HG03378 (cell line): ENCODE results near the gene HDGFL2.
A peak's percentile ranks its signal among the peaks of the same experiment; 100 is the strongest.

Source experiments
- ATAC-seq: cut with Tn5 transposase; IDR thresholded peaks from one replicate; pipeline ENCODE4 v1.9.1; 2021; ENCODE audit warnings: mild to moderate bottlenecking, moderate library complexity; ENCODE audit not compliant: unreplicated experiment

The HDGFL2 gene

DNA sequence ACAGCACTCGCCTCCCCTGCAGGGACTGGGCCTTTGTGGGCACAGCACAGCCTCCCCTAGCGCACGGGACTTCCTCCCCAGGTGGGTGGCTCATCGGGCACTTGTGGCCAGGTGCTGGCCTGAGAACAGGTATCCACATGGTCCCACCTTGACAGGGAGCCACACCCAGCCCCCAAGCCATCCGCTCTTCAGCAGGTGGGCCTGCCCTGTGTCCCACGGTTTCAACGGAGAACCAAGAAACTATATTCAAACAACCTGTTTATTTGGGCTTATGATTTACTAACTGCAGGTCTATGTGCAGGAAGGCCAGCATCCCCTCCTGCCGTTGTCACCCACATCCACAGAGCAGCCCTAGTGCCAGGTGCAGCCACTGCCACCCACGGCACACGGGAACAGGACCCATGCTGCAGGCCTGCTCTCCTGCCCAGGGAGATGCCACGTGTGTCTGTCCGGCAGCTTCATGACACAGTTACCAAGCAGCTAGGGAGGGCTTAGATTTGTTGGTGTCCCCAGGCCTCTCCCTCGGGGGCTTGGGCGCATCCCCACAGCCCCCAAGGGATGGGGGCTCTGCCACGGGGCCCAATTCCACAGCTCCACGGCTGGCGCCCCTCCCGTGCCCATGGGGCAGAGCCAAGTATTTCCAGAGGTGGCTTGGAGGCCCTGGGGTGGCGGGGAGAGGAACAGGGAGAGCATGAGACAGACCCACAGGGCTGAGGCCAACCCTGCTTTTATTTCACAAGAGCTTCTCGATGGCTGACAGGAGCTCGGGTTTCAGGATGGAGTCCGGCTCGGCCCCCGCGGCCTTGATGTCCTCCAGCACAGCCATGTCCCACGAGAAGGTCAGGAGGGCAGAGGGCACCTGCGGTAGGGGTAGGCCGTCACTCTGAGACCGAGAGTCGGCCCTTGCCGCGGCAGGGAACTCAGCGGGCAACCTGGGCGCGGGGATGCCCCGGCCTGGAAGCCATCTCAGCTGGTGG, 27.0 kb upstream of the HDGFL2 start:
- no peak for ATAC-seq

DNA sequence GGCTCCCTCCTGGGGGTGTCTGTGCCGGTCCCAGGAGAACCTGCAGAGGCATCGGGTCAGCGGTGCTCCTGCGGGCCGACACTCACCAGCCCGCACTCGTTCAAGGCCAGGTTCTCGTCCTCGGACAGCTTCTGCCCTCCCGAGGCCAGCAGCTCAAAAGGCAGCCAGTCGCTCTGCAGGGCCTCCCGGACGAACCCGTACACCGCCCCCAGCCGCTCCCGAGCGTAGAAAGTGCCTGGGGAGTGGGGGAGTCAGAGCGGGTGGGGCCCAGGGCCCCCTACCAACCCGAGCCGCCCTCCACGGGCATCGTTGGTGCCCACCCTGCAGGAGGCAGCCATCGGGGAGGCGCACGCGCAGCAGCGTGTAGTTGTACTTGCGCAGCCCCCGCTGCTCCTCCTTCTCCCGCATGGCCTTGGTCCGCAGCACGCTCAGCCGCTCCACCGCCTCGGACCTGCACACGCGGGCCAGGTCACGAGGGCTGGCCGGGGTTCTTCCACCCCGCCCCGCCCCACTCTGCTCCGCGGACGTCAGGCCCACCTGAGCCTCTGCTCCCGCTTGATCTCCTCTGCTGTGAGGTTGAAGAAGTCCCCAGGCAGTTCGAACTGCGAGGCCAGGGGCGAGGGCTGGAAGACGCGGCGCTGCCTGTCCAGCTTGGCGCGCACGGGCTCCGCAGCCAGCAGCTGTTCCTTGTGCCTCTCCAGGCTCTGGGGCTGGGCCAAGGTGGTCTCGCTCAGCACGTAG, 26.0 kb upstream of the HDGFL2 start:
- no peak for ATAC-seq

DNA sequence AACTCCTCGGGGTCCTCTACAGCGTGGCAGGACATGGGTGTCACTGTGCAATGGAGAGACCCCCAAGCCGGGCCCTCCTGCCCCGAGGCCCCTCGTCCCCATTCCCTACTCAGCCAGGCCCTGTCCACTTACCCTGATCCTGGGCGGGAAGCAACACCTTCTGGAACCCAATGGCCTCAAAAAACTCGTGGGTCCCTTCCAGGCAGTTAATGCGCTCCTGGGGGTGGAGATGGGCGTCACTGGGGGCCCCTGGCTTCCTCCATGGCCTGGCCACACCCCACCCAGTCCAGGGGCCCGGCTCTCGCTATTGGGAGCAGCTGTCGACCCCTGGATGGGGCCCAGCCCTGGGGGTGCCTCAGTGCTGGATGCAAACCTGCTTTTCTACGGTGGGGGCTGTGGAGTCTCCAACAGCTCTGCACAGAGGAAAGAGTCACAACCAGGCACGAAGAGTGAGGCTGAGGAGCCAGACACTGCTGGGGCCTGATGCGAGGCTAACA, 25.3 kb upstream of the HDGFL2 start:
- no peak for ATAC-seq

- no peak for ATAC-seq
Observed at GRCh38 chr19:4447327-4448146, 24.6 kb upstream of the HDGFL2 start.

GRCh38 chr19:4448147-4448985, 23.7 kb upstream of the HDGFL2 start:
- ATAC-seq, result no peak

- ATAC-seq, result no peak
Observed at GRCh38 chr19:4449022-4449638, 23.0 kb upstream of the HDGFL2 start.

GRCh38 chr19:4449639-4450028, 22.5 kb upstream of the HDGFL2 start:
- ATAC-seq, result no peak

- no peak for ATAC-seq
Observed at GRCh38 chr19:4452230-4452990, 19.7 kb upstream of the HDGFL2 start.

DNA sequence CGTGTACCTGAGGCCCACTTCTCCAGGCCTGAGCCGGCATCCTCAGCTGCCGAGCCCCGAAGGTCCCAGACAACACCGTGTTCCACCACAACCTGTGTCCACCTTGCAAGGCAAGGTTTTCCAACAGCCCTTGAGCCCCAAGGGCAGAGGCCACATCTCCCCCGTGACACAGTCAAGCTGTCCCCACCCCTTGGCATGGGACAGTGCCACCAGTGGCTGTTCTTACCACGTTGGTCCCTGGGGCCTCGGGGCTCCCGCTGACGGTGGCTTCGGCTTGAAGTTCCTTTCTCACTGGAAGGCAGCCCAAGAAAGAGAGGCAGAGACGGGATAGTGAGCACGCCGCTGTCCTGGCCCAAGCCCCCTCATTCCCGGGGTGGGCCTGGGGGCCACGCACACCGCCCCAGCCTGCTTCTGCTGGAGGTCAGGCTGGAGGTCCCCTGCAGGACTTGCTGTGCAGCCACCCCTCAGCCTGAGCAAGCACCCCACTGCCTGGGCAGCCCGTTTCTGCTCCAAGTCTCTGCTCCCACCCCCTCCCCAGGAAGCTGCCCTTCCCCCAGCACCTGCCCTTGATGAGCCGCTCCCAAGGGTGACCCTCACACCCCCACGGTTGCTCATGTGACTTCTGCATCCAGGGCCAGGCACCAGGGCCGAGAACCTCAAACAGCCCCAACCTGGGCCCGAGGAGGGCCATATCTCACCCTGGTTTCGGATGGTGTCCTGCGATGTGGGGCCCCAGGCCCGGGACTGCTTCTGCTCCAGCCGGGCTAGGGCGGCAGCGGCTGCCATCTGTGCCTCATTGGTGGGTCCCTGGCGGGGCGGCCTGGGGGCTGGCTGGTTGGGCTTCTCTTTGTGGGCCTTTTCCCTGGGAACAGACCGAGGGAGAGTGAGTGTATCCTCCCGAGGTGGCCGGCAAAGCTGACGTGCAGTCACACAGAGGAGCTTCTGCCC, 18.6 kb upstream of the HDGFL2 start:
- ATAC-seq, result no peak

DNA sequence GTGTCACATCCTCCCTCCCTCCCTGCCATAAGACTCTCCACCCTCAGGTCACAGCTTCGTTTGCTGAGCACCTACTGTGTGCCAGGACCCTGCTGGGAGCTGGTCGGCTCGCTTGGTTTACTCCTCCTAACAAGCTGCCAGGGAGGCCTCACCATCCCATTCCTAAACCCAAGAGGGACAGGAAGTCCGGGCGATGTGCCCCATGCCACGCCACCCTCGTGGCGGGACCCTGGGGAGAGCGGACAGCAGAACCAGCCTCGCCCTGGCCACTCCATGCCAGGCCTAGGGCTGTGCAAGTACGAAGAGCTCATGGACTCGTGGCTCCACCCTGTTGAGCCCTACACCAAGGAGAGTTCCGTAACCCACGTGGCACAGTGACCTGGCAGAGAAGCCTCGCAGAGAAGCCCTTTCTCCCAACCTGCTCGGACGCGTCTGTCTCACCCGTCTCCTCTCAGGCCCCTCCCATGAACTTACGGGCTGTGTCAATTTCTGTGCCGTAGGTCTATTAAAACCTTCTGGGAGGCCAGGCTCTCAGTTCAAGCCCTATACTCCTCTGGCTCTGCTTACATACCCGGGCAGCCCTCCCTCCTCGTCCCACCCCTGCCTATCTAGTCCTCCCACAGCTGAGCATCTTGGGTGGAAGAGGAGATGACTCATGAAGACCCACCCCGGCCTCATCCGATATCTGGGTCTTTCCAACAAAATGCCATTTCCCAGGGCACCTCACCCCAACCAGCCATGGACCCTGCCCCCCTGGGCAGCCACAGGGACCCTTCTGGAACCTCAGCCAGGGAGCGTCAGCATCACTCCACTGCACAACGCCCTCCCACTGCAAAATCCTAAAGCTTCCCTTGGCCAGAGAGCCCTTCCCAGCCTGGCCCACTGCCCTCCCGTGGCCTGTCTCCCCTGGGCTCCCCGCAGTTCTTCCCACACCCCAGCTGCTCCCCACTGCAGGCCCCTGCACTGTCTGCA, 17.1 kb upstream of the HDGFL2 start:
- ATAC-seq, result no peak

GRCh38 chr19:4455719-4456475, 16.2 kb upstream of the HDGFL2 start:
- ATAC-seq, result no peak

GRCh38 chr19:4456476-4456842, 15.6 kb upstream of the HDGFL2 start:
- ATAC-seq, result no peak

- no peak for ATAC-seq
Observed at GRCh38 chr19:4456843-4457653, 15.0 kb upstream of the HDGFL2 start.

- ATAC-seq, result peak; percentile 77
Observed at GRCh38 chr19:4457654-4458395, 14.3 kb upstream of the HDGFL2 start, which contains the start of gene UBXN6. Gene UBXN6, minus strand, starts transcription at chr19:4457794. Its CDS starts 97 bp downstream, at chr19:4457697.
